GM18505 (cell line): ENCODE data around the gene CST5.
"Not testable (repeated sequence)": the region's sequence is repeated elsewhere in the genome, so short reads cannot be mapped to it uniquely, and the experiment has no call there.

Source experiments
- ATAC-seq: cut with Tn5 transposase; IDR thresholded peaks from one replicate; pipeline ENCODE4 v1.9.1; 2021; ENCODE audit not compliant: unreplicated experiment
- POLR2A ChIP-seq: IDR thresholded peaks from 4 replicates; pipeline ENCODE4 v1.6.1; 2011; ENCODE audit warnings: borderline replicate concordance; ENCODE audit not compliant: insufficient read depth, insufficient read length; ENCODE audit errors: extremely low read depth

The CST5 gene

DNA sequence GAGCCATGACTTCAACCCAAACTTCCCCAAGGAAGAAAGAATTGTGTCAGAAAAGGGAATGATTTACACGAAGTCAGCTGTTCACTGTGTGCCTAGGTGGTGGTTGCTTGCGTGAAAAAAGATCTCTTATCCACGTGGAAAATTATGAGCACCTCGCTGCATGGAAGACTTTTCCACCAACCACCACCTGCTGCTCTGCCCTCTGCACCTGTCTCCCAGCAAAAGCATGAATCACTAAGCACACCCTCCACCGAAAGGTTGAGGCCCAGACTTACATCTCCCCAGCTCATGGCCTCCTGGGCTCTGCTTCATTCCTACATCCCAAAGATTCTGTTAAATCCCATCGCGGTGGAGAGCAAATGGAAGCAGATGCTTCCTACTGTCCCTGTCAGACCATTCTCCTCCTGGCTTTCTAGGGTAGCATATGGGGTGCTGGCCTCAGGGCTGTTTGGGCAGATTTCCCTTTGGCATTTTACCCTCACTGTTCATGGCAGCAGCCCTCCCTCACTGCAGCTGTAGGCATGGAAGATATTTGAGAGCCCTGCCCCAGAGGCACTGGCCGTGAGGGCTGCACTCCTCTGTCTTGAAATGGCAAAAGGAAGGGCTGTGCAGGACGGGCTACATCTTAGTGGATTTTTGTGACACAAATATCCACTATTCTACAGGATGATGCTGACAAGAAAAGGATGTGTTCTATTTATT lies 37.6 kb upstream of the CST5 start:
- ATAC-seq, result no peak
- TF ChIP-seq POLR2A, result no peak

DNA sequence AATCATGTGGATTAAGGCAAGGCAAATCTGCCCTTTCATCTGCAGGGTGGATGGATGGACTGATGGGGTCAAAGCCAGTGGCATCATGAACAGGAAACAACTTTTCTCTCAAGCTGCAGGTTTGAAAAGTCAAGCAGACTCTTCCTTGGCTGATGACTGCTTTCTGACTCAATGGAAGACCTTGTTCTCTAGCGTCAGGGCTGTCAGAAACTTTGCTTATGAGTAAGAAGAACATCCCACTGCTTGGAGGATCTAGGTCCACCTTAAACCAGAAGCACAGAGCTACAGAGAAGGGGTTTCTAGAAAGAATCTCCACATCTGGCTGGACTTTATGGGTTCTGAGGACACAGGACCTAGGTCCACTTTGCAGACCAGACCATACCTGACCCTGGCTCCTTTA lies 36.3 kb upstream of the CST5 start:
- ATAC-seq, result no peak
- no peak for TF ChIP-seq POLR2A

DNA sequence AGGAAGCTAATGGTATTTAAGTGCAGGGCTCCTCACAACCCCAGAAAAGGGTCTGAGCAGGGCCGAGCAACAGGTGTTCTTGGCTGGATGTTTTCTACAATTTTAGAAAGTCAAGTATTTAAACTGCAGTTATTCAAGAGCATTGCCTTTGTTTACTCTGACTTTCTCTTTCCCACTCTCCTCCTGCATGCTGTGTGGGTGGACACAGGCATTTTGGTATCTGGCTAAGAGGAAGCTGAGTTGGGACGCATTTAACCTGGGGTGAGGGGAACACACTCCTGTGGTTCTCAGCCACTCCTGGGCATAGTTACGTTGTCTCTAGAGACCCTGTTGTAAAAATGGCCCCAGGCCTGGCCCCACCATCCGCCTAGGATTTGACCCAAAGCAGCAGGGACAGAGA lies 34.9 kb upstream of the CST5 start:
- not testable (repeated sequence) for ATAC-seq

DNA sequence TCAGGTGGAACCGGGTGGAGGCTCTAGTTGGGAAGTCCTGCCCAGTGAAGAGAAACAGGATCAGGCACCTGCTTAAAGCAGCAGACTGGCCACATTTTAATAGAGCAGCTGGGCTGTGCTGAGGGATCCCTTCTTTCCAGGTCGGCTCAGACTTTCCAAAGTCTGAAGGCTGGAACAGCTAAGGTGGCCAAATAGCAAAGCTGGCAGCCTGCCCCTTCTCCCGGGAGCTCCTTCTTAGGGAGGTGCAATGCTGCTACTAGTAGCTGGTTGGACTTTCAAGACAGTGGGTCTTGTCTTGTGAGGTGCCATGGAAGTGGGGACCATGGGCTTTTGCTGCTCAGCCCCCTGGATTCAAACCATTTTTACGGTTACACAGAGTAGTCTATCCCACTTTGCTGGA lies 30.7 kb upstream of the CST5 start:
- no peak for TF ChIP-seq POLR2A
- no peak for ATAC-seq

DNA sequence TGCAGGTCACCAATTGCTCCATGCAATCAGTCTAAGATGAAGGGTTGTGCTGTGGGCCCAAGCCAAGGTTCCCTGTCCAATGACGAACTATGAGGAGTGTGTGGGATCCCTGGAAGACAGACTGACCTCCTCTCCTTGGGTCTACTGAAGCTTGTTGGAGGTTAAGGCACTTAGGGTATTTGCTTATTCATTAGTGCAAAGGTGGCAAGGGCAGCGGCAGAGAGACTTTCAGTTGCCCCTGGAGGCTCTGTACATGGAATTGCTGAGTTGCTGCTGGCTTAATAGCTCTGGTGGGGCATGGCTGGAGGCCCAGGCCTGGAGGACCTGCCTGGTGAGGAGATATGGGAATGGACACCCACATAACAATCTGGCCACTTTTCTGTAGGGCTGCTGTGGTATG lies 29.8 kb upstream of the CST5 start:
- ATAC-seq, result no peak
- TF ChIP-seq POLR2A, result no peak

DNA sequence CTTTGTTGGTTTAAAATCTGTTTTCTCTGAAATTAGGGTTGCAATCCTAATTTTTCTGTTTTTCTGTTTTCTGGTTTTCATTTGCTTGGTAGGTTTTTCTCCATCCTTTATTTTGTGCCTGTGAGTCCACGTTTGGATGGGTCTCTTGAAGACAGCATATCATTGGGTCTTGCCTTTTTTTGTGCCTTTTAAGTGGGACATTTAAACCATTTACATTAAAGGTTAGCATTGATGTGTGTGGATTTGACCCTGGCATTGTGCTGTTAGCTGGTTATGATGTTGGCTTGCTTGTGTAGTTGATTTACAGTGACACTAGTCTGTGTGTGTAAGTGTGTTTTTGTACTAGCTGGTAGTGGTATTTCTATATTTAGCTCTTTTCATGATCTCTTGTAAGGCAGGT lies 28.0 kb upstream of the CST5 start:
- no peak for TF ChIP-seq POLR2A
- ATAC-seq, result no peak

DNA sequence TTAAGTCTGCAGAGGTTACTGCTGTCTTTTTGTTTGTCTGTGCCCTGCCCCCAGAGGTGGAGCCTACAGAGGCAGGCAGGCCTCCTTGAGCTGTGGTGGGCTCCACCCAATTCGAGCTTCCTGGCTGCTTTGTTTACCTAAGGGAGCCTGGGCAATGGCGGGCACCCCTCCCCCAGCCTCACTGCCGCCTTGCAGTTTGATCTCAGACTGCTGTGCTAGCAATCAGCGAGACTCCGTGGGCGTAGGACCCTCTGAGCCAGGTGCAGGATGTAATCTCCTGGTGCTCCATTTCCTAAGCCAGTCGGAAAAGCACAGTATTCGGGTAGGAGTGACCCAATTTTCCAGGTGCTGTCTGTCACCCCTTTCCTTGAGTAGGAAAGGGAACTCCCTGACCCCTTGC lies 22.8 kb upstream of the CST5 start:
- not testable (repeated sequence) for ATAC-seq

DNA sequence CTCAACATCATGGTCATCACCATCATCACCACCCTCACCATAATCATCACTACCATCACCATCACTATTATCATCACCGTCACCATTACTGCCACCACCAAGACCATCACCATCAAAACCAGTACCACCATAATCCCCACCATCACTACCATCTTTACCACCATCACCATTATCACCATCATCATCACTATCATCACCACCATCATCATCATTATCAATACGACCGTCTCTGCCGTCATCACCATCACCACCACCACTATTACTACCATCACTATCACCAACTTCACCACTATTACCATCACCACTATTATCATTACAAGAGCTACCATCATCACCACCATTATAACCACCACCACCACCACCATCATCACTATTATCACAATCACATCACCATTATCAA lies 11.3 kb upstream of the CST5 start:
- not testable (repeated sequence) for ATAC-seq

DNA sequence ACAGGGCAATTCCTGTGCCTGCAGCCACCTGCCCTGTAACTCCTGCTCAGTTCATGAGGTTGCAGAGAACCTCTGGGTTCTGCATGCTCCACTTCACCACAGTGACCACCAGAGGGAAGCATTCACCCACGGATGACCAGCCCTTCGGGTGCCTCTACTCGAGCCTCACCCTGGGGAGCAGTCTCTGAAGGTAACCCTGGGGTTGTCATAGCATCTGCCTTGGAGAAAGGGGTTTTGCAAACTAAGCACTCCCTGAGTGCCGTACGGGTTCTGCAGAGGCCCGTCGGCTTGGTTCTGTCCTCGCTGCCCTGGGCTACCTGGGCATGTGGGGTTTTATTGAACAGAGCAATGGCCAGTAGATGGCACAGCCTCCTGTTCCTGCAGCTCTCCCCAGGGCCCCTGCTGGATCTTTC lies 10.2 kb upstream of the CST5 start:
- peak; percentile 81 for ATAC-seq
- TF ChIP-seq POLR2A, result no peak

DNA sequence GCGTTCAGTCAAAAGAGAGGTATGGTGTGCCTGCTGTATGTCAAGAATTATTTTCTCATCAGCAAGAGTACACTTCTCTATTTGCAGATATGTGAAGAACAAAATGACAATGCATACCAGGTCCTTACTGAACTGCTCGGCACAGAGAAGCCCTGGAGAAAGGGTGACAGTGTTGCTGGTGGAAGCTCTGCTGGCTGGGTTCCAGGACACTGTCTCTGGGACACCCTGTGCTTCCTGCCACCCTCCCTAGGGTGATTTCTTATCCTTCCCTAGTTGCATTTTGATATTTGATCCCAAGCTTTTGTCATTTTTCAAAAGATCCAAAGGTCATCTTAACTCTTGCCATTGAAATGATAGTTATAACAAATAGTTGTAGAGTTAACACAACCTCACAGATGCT lies 8.3 kb upstream of the CST5 start:
- TF ChIP-seq POLR2A, result no peak
- ATAC-seq, result no peak

DNA sequence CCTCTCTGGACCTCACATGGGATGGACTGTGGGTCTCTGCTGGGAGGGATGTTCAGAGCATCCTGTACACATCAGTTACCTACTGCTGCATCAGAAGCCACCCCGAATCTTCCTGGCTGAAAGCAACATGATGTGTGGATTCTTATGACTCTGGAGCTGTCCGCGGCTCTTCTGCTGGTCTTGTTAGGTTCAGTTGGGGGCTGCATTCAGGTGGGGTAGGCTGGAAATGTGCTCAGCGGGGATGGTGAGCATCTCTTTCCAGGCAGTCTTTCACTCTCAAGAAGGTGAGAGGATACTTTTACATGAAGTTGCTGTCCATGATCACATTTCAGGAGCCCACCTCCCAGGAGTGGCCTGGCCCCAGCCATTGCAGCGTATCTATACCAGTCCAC lies 5.2 kb upstream of the CST5 start:
- TF ChIP-seq POLR2A, result no peak
- no peak for ATAC-seq

DNA sequence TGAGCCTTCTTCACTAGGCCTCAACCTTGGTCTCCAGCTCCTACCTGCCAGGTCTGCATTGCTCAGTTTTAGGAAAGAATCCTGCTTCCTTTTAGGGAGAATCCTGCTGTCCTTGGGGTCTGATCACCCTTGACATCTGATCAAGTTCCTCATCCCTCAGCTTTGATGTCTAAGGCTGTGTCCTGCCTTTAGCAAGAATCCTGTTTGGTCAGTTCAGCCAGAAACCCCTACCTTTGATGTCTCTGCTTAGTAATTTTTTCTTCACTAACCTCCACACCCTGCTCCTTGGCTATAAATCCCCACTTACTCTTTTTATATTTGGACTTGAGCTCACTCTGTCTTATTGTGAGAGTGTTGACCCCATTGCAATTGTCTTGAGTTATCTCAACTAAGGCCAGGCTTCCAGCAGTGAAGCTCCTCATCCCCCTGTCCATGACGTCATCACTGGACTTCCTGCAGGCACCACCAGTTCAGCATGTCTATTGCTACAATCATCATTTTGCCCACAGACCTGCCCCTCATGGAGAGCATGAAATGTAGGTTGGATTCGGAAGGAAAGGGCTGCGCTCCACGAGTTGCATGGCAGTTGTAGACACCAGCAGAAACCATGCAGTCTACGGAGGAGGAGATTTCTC lies 4.7 kb upstream of the CST5 start:
- no peak for TF ChIP-seq POLR2A
- ATAC-seq, result no peak

DNA sequence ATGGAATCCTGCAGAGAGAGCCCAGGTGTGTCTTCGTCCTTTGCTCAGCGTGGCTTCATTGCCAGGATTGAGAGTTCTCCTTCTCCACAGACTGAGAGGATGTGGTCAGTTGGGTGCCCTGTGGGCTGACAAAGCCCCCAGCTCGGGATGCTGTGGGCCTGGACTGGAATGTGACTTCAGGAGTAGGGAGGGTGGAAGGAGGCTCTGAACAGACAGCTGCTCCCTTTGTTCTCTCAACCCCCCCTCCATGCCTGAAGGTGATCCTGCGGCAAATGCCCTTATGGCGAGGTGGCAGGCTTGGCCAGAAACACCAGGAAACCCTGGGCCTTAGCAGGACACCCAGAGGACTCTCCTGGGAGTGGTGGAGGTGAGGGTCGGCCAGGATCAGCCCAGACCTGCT lies 1.8 kb upstream of the CST5 start:
- no peak for ATAC-seq
- no peak for TF ChIP-seq POLR2A

DNA sequence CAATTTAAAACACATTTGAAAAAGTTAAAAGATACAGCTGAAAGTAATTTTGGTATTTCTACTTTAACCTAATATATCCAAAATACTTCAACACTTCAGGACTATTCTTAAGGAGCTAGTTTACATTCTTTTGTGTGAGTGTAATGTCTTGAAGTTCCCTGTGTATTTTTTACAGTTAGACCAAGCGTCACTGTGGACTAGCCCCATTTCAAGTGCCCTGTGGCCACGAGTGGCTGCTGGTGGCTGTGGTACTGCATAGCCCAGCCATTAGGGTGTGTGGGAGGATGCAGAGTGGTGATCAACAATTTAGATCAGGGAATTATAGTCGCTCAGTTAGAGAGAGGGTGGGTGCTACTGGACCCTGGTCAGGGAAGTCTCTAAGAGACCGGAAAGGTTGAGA lies 869 bp upstream of the CST5 start:
- no peak for TF ChIP-seq POLR2A
- ATAC-seq, result no peak

DNA sequence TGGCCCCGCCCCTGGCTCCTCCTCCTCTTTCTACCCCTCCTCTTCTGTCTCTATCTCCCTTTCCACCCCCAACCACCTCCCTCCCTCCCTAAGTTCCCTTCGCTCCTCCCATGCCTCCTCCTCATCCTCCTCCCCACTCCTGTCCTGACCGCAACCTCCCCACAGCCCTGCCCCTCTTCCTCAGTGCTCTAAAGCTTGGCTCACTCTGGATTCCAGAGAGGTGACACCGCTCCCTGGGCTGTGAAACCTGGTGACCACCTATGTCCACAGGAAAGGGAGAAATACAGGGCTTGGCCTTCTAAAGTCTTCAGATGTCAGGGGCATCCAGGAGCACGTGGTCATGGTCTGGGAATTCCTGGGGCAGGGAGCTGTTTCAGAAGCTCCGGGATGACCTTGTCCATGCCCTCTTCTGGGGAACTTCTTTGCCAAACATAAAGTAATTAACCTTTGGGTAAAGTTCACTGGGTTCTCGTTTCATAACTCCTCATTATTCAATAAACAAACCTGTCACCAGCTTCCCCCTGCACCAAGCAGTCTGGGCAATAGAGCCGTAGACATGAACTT lies 345 bp upstream of the CST5 start:
- ATAC-seq, result no peak
- no peak for TF ChIP-seq POLR2A
